Type B pancreatic cell (in vitro differentiated cells): ENCODE data around the gene MTARC2. TPM values are rescaled to one million over a fixed set of nuclear protein-coding genes. Genes with fewer than 3 reads are reported as not detected.

Source experiments
- DNase-seq: peaks from one replicate; pipeline ENCODE4 v3.0.0; 2021; ENCODE audit warnings: mixed read lengths; ENCODE audit not compliant: unreplicated experiment; ENCODE audit errors: extremely low spot score
- H3K27ac Mint-ChIP-seq: 2 replicates; pipeline ENCODE4 v1.8.0; 2021; ENCODE audit warnings: mild to moderate bottlenecking, mixed read lengths
- H3K27me3 Mint-ChIP-seq: 2 replicates; pipeline ENCODE4 v1.8.0; 2021; ENCODE audit warnings: mixed read lengths
- H3K36me3 Mint-ChIP-seq: 2 replicates; pipeline ENCODE4 v1.8.0; 2021; ENCODE audit warnings: mixed read lengths
- H3K4me1 Mint-ChIP-seq: one replicate; pipeline ENCODE4 v1.8.0; 2021; ENCODE audit warnings: mixed read lengths; ENCODE audit not compliant: unreplicated experiment
- H3K4me3 Mint-ChIP-seq: 2 replicates; pipeline ENCODE4 v1.8.0; 2021; ENCODE audit warnings: mild to moderate bottlenecking, mixed read lengths
- H3K9me3 Mint-ChIP-seq: 2 replicates; pipeline ENCODE4 v1.8.0; 2021; ENCODE audit warnings: mixed read lengths
- CTCF ChIP-seq: fragments of 200-600 bp; sonication (generic); conservative IDR thresholded peaks from 2 replicates; pipeline ENCODE4 v1.5.0; 2021; ENCODE audit warnings: antibody characterized with exemption, mild to moderate bottlenecking
- total RNA-seq: library from RNA; stranded (reverse); gene quantifications from 2 replicates; pipeline ENCODE4 v1.2.1, GENCODE V29; 2021; ENCODE audit warnings: low replicate concordance

The MTARC2 gene
- total RNA-seq, 1 donor from 2014 or later = 14.4 TPM

DNA sequence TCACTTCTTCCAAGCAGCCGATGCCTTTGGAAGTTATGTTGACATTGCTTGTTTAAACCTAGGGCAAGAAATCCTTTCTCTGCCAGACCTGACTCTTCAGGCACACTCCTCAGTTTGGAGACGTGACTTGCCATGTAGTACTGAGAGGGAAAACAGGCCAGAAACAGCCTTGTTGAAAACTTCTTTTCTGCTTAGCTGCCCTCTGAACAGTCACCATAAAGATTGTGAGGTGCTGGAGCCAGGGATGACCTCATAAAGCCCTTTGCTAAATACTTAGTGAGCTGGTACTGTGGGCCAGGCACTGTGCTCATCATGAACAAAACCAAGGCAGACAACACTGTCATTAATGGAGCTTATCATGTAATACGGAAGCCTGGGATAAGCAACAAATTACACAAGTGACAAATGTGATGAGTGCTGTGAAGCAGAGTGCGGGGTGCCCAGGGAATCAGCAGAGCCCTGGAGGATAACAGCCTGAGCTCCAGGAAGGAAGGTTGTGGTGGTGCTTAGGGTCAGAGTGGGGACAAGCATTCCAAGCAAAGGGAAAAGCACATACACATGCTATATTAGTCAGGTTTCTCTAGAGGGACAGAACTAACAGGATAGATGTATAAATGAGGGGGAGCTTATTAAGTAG, 80.9 kb downstream of the MTARC2 start:
- no peak overlapping the region for H3K27ac Mint-ChIP-seq
- H3K36me3 Mint-ChIP-seq = no peaks in the 10 kb centered on the region
- peaks cover 8% of the 10 kb centered on the region for H3K27me3 Mint-ChIP-seq
- no peak overlapping the region for H3K4me3 Mint-ChIP-seq
- H3K4me1 Mint-ChIP-seq = peaks cover 18% of the 10 kb centered on the region
- H3K9me3 Mint-ChIP-seq = no peaks in the 10 kb centered on the region
- TF ChIP-seq CTCF = no peak
- no peak for DNase-seq

DNA sequence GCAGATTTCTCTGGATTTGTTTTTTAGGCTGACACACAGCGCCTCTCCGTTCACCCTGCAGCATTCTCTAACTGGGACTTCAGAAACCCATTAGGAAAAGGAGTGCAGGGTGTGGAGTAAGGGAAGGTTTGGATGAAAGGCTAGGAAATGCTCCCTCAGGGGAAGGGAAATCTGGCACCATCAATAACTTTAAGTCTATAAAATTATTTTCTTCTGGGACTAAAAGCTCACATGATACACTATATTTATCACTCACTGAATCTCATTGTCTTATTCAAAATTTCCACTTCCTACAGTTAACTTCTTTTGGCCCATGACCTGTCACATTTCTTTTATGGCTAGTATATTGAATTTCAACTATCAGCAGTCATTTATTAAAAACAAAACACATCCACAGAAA, 85.3 kb downstream of the MTARC2 start:
- DNase-seq = no peak
- H3K9me3 Mint-ChIP-seq = no peaks in the 10 kb centered on the region
- H3K4me3 Mint-ChIP-seq = no peak overlapping the region
- no peaks in the 10 kb centered on the region for H3K36me3 Mint-ChIP-seq
- TF ChIP-seq CTCF = no peak
- peaks cover 11% of the 10 kb centered on the region for H3K4me1 Mint-ChIP-seq
- no peak overlapping the region for H3K27ac Mint-ChIP-seq
- no peaks in the 10 kb centered on the region for H3K27me3 Mint-ChIP-seq

Other genes starting within 250 kb of the MTARC2 start
- gene MARK1, start 220.2 kb upstream of the MTARC2 start, total RNA-seq = 10.6 and 14.3 TPM in 2 replicates
- 7.5 and 19.0 TPM in 2 replicates for gene C1orf115, start 58.0 kb upstream of the MTARC2 start, total RNA-seq
- 11.3 and 18.0 TPM in 2 replicates for gene MTARC1, start 38.6 kb downstream of the MTARC2 start, total RNA-seq
- gene HLX, start 131.1 kb downstream of the MTARC2 start, total RNA-seq = 0.64 and 2.3 TPM in 2 replicates